NT2/D1 (cell line): ENCODE results near the gene BRME1.

Source experiments
- DNase-seq: peaks from one replicate; pipeline ENCODE4 v3.0.0-alpha.2; 2011; ENCODE audit warnings: low read depth, low spot score
- H3K27me3 ChIP-seq: 2 replicates; pipeline ENCODE4 v1.6.0; 2011; ENCODE audit warnings: mild to moderate bottlenecking; ENCODE audit not compliant: insufficient read length, insufficient read depth
- H3K36me3 ChIP-seq: 2 replicates; pipeline ENCODE4 v1.6.1; 2011; ENCODE audit warnings: mild to moderate bottlenecking, low read length, mixed read lengths; ENCODE audit not compliant: insufficient read depth, insufficient read length
- H3K4me1 ChIP-seq: 2 replicates; pipeline ENCODE4 v1.5.1; 2011; ENCODE audit not compliant: insufficient read depth, insufficient read length
- H3K4me3 ChIP-seq: 2 replicates; pipeline ENCODE4 v1.5.1; 2011; ENCODE audit warnings: low read depth; ENCODE audit not compliant: insufficient read length
- H3K9ac ChIP-seq: 2 replicates; pipeline ENCODE4 v1.6.0; 2011; ENCODE audit warnings: low read depth; ENCODE audit not compliant: insufficient read length
- H3K9me3 ChIP-seq: 2 replicates; pipeline ENCODE4 v1.5.1; 2011; ENCODE audit warnings: mild to moderate bottlenecking, low read length; ENCODE audit not compliant: insufficient read depth
- SUZ12 ChIP-seq: IDR thresholded peaks from 2 replicates; pipeline ENCODE4 v1.6.1; 2011; ENCODE audit not compliant: insufficient read length, insufficient read depth; ENCODE audit errors: extremely low read depth
- YY1 ChIP-seq: IDR thresholded peaks from 2 replicates; pipeline ENCODE4 v1.6.1; 2011; ENCODE audit not compliant: insufficient read length, insufficient read depth
- ZNF274 ChIP-seq: IDR thresholded peaks from 2 replicates; pipeline ENCODE4 v1.6.1; 2011; ENCODE audit warnings: mild to moderate bottlenecking, low read depth, low read length

BRME1 gene

GRCh38 chr19:13914777-13915176 is 8.9 kb upstream of the BRME1 start:
- Histone ChIP-seq H3K27me3 (no peaks in the 10 kb centered on the region), H3K9ac (no peak overlapping the region), H3K9me3 (no peaks in the 10 kb centered on the region), H3K4me1 (no peaks in the 10 kb centered on the region), H3K4me3 (no peak overlapping the region), H3K36me3 (peaks cover 44% of the 10 kb centered on the region)
- DNase-seq, result no peak
- TF ChIP-seq ZNF274 (no peak), SUZ12 (no peak), YY1 (no peak)

- Histone ChIP-seq H3K4me3 (no peak overlapping the region), H3K9ac (no peak overlapping the region), H3K9me3 (no peaks in the 10 kb centered on the region), H3K4me1 (no peaks in the 10 kb centered on the region), H3K27me3 (no peaks in the 10 kb centered on the region), H3K36me3 (peaks cover 38% of the 10 kb centered on the region)
- no peak for DNase-seq
- no peak for TF ChIP-seq ZNF274
- TF ChIP-seq SUZ12, result no peak
- no peak for TF ChIP-seq YY1
Measured at GRCh38 chr19:13913352-13913751, 7.4 kb upstream of the BRME1 start.

- peaks cover 5% of the 10 kb centered on the region for H3K27me3 ChIP-seq
- no peak for DNase-seq
- no peaks in the 10 kb centered on the region for H3K4me1 ChIP-seq
- no peak for TF ChIP-seq SUZ12
- TF ChIP-seq ZNF274, result no peak
- TF ChIP-seq YY1, result no peak
- peaks cover 6% of the 10 kb centered on the region; the same call in 1 of the 2 replicates for H3K9me3 ChIP-seq
- H3K36me3 ChIP-seq, result peaks cover 21% of the 10 kb centered on the region
- H3K9ac ChIP-seq, result no peak overlapping the region
- H3K4me3 ChIP-seq, result no peak overlapping the region
Measured at GRCh38 chr19:13909430-13909829, 3.5 kb upstream of the BRME1 start.

- H3K36me3 ChIP-seq, result peaks cover 19% of the 10 kb centered on the region
- peaks cover 6% of the 10 kb centered on the region; the same call in 1 of the 2 replicates for H3K9me3 ChIP-seq
- no peaks in the 10 kb centered on the region for H3K4me1 ChIP-seq
- no peak for DNase-seq
- no peak overlapping the region for H3K4me3 ChIP-seq
- peaks cover 5% of the 10 kb centered on the region for H3K27me3 ChIP-seq
- H3K9ac ChIP-seq, result no peak overlapping the region
- TF ChIP-seq ZNF274, result no peak
- no peak for TF ChIP-seq YY1
- no peak for TF ChIP-seq SUZ12
Measured at GRCh38 chr19:13908674-13909073, 2.8 kb upstream of the BRME1 start.

GRCh38 chr19:13906910-13907309 is 993 bp upstream of the BRME1 start:
- peak overlapping the region; percentile 80 for H3K4me3 ChIP-seq
- no peaks in the 10 kb centered on the region for H3K4me1 ChIP-seq
- peaks cover 4% of the 10 kb centered on the region for H3K36me3 ChIP-seq
- H3K27me3 ChIP-seq, result peaks cover 5% of the 10 kb centered on the region
- H3K9me3 ChIP-seq, result peaks cover 6% of the 10 kb centered on the region; the same call in 1 of the 2 replicates
- TF ChIP-seq SUZ12 (no peak), YY1 (no peak), ZNF274 (no peak)
- no peak for DNase-seq
- H3K9ac ChIP-seq, result peak overlapping the region; percentile 85

GRCh38 chr19:13906521-13906904 is 596 bp upstream of the BRME1 start:
- peaks cover 5% of the 10 kb centered on the region for H3K27me3 ChIP-seq
- peak overlapping the region; percentile 80 for H3K4me3 ChIP-seq
- H3K9ac ChIP-seq, result peak overlapping the region; percentile 85
- TF ChIP-seq ZNF274, result no peak
- peaks cover 6% of the 10 kb centered on the region; the same call in 1 of the 2 replicates for H3K9me3 ChIP-seq
- peaks cover 4% of the 10 kb centered on the region for H3K36me3 ChIP-seq
- H3K4me1 ChIP-seq, result no peaks in the 10 kb centered on the region
- no peak for DNase-seq

- H3K9me3 ChIP-seq, result peaks cover 6% of the 10 kb centered on the region; the same call in 1 of the 2 replicates
- H3K9ac ChIP-seq, result no peak overlapping the region
- no peak for DNase-seq
- no peaks in the 10 kb centered on the region for H3K4me1 ChIP-seq
- TF ChIP-seq SUZ12, result no peak
- no peak for TF ChIP-seq ZNF274
- no peak overlapping the region for H3K4me3 ChIP-seq
- H3K27me3 ChIP-seq, result peaks cover 5% of the 10 kb centered on the region
- H3K36me3 ChIP-seq, result no peaks in the 10 kb centered on the region
Measured at GRCh38 chr19:13902993-13903555, 2.8 kb downstream of the BRME1 start.

- Histone ChIP-seq H3K9me3 (no peaks in the 10 kb centered on the region), H3K4me1 (no peaks in the 10 kb centered on the region), H3K4me3 (no peak overlapping the region), H3K36me3 (no peaks in the 10 kb centered on the region), H3K9ac (no peak overlapping the region), H3K27me3 (no peaks in the 10 kb centered on the region)
- TF ChIP-seq SUZ12 (no peak), YY1 (no peak), ZNF274 (no peak)
- no peak for DNase-seq
Measured at GRCh38 chr19:13899912-13900584, 5.9 kb downstream of the BRME1 start.
